Stimulated activated CD8-positive, alpha-beta memory T cell treated with anti-CD3 and anti-CD28 coated beads, Interleukin-4, amount 100 ng/mL, for 1 hour (primary cell): ENCODE results near the gene DDX1.
"Not testable (repeated sequence)": the region's sequence is repeated elsewhere in the genome, so short reads cannot be mapped to it uniquely, and the experiment has no call there.

Experiments
- DNase-seq, 2 donors: peaks; one replicate each; pipeline ENCODE4 v3.0.0-alpha.2; 2020; ENCODE audit warnings: low read depth in 2 of 2, low spot score in 1 of 2

Gene DDX1

GRCh38 chr2:15616429-15616828 lies 24.8 kb downstream of the DDX1 start:
- DNase-seq = no peak

- no peak for DNase-seq
These were observed 25.4 kb downstream of the DDX1 start for GRCh38 chr2:15616850-15617777.

GRCh38 chr2:15617778-15618448 lies 26.2 kb downstream of the DDX1 start:
- no peak for DNase-seq

- no peak for DNase-seq
These were observed 26.8 kb downstream of the DDX1 start for GRCh38 chr2:15618449-15618855.

GRCh38 chr2:15619076-15619475 lies 27.4 kb downstream of the DDX1 start:
- DNase-seq = no peak

- DNase-seq = no peak
These were observed 27.8 kb downstream of the DDX1 start for GRCh38 chr2:15619510-15619909.

- DNase-seq = no peak
These were observed 28.3 kb downstream of the DDX1 start for GRCh38 chr2:15619938-15620337.

- no peak for DNase-seq
These were observed 28.7 kb downstream of the DDX1 start for GRCh38 chr2:15620340-15620739.

- DNase-seq = no peak
These were observed 29.3 kb downstream of the DDX1 start for GRCh38 chr2:15620857-15621471.

- DNase-seq = not testable (repeated sequence)
These were observed 29.8 kb downstream of the DDX1 start for GRCh38 chr2:15621472-15621870.

GRCh38 chr2:15622214-15622613 lies 30.5 kb downstream of the DDX1 start:
- no peak for DNase-seq

- no peak for DNase-seq
These were observed 31.2 kb downstream of the DDX1 start for GRCh38 chr2:15622614-15623480.

- no peak for DNase-seq
These were observed 31.8 kb downstream of the DDX1 start for GRCh38 chr2:15623481-15623796.

GRCh38 chr2:15623898-15624541 lies 32.4 kb downstream of the DDX1 start:
- DNase-seq = no peak

GRCh38 chr2:15624903-15625302 lies 33.2 kb downstream of the DDX1 start:
- no peak for DNase-seq

GRCh38 chr2:15625344-15626036 lies 33.8 kb downstream of the DDX1 start:
- DNase-seq = no peak

- DNase-seq = no peak
These were observed 34.5 kb downstream of the DDX1 start for GRCh38 chr2:15626126-15626525.

GRCh38 chr2:15626967-15627366 lies 35.3 kb downstream of the DDX1 start:
- no peak for DNase-seq

GRCh38 chr2:15627817-15628684 lies 36.4 kb downstream of the DDX1 start:
- DNase-seq = no peak
